ENCODE results near the gene STMN3. TPM values are rescaled to one million over a fixed set of nuclear protein-coding genes. Genes with fewer than 3 reads are reported as not detected.

The STMN3 gene
- total and polyA plus RNA-seq, 10 of the 15 experiments (the other 5 are each of a cell fraction or from before 2014, with no cell fraction given): 0.09 to 3.6 (median 1.4) TPM; not detected in 1

- TF ChIP-seq SREBF1 (IDR thresholded peaks at IDR 0.05; ENCODE audit: low read length) (no peak), SMAD1 (IDR thresholded peaks at IDR 0.05; ENCODE audit: low read depth, partially characterized antibody) (no peak), RAD21 (IDR thresholded peaks at IDR 0.05; ENCODE audit: insufficient read depth, low read depth, low read length) (no peak), ATF2 (IDR thresholded peaks at IDR 0.05; ENCODE audit: low read length) (peak; percentile 64; the same call in 1 of the 2 replicates), NR2C2 (IDR thresholded peaks at IDR 0.05; ENCODE audit: borderline replicate concordance, control insufficient read depth, insufficient read length, low read depth) (no peak), SMARCA5 (IDR thresholded peaks at IDR 0.05) (no peak), ZSCAN29 (IDR thresholded peaks at IDR 0.05) (no peak), TBL1XR1 (IDR thresholded peaks at IDR 0.05; ENCODE audit: low read depth, low read length) (no peak), FOS (IDR thresholded peaks at IDR 0.05; ENCODE audit: borderline replicate concordance, extremely low read depth, insufficient read length) (no peak), CREM (IDR thresholded peaks at IDR 0.05; ENCODE audit: low read depth) (peak; percentile 80), DPF2 (IDR thresholded peaks at IDR 0.05) (peak; percentile 65), RB1 (IDR thresholded peaks at IDR 0.05; ENCODE audit: borderline replicate concordance) (no peak), PRDM15 (CRISPR knock-in tag; IDR thresholded peaks at IDR 0.05) (no peak), PAX8 (IDR thresholded peaks at IDR 0.05) (no peak), TCF3 (IDR thresholded peaks at IDR 0.05; ENCODE audit: borderline replicate concordance, insufficient read depth, low read depth, low read length) (no peak), CHD4 (IDR thresholded peaks at IDR 0.05) (no peak), NBN (IDR thresholded peaks at IDR 0.05) (0 out of 2 replicates have a peak, but pooled peaks have one; percentile 44), ETV6 (conservative IDR thresholded peaks at IDR 0.05 in 1 of 2, IDR thresholded peaks at IDR 0.05 in 1 of 2; ENCODE audit: borderline replicate concordance in 1 of 2, low read depth in 1 of 2) (no peak)
- TF ChIP-seq, protein P1, sequence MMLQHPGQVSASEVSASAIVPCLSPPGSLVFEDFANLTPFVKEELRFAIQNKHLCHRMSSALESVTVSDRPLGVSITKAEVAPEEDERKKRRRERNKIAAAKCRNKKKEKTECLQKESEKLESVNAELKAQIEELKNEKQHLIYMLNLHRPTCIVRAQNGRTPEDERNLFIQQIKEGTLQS (IDR thresholded peaks at IDR 0.05; ENCODE audit: borderline replicate concordance, extremely low read depth, low read depth, low read length): no peak
- TF ChIP-seq, protein P2, sequence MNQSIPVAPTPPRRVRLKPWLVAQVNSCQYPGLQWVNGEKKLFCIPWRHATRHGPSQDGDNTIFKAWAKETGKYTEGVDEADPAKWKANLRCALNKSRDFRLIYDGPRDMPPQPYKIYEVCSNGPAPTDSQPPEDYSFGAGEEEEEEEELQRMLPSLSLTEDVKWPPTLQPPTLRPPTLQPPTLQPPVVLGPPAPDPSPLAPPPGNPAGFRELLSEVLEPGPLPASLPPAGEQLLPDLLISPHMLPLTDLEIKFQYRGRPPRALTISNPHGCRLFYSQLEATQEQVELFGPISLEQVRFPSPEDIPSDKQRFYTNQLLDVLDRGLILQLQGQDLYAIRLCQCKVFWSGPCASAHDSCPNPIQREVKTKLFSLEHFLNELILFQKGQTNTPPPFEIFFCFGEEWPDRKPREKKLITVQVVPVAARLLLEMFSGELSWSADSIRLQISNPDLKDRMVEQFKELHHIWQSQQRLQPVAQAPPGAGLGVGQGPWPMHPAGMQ (IDR thresholded peaks at IDR 0.05; ENCODE audit: borderline replicate concordance): no peak
- TF ChIP-seq, protein P3, sequence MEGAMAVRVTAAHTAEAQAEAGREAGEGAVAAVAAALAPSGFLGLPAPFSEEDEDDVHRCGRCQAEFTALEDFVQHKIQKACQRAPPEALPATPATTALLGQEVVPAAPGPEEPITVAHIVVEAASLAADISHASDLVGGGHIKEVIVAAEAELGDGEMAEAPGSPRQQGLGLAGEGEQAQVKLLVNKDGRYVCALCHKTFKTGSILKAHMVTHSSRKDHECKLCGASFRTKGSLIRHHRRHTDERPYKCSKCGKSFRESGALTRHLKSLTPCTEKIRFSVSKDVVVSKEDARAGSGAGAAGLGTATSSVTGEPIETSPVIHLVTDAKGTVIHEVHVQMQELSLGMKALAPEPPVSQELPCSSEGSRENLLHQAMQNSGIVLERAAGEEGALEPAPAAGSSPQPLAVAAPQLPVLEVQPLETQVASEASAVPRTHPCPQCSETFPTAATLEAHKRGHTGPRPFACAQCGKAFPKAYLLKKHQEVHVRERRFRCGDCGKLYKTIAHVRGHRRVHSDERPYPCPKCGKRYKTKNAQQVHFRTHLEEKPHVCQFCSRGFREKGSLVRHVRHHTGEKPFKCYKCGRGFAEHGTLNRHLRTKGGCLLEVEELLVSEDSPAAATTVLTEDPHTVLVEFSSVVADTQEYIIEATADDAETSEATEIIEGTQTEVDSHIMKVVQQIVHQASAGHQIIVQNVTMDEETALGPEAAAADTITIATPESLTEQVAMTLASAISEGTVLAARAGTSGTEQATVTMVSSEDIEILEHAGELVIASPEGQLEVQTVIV (IDR thresholded peaks at IDR 0.05; ENCODE audit: borderline replicate concordance, partially characterized antibody): no peak
Observed at GRCh38 chr20:63625771-63626423, 27.3 kb downstream of the STMN3 start (continued).
